Superior temporal gyrus (tissue), 1 donor: ENCODE results near the gene HIGD1C.
"Not testable (repeated sequence)": the region's sequence is repeated elsewhere in the genome, so short reads cannot be mapped to it uniquely, and the experiment has no call there.

Source experiments
- DNase-seq: peaks from one replicate; pipeline ENCODE4 v3.0.0-alpha.2; 2016; ENCODE audit errors: extremely low spot score

HIGD1C gene

GRCh38 chr12:50952510-50952909, at the start of gene HIGD1C:
TSS of gene HIGD1C (plus strand) at chr12:50952544. CDS start at chr12:50953999, 1,455 bp downstream.
- no peak for DNase-seq

GRCh38 chr12:50908479-50908878, 43.9 kb upstream of the HIGD1C start:
- not testable (repeated sequence) for DNase-seq

- not testable (repeated sequence) for DNase-seq
Measured at GRCh38 chr12:50912361-50912760, 40.0 kb upstream of the HIGD1C start.

GRCh38 chr12:50913224-50913623, 39.1 kb upstream of the HIGD1C start:
- no peak for DNase-seq

GRCh38 chr12:50914872-50915484, 37.4 kb upstream of the HIGD1C start:
- no peak for DNase-seq

GRCh38 chr12:50916292-50916691, 36.1 kb upstream of the HIGD1C start:
- no peak for DNase-seq

GRCh38 chr12:50918584-50919316, 33.6 kb upstream of the HIGD1C start:
- no peak for DNase-seq

- DNase-seq = peak; percentile 49
Measured at GRCh38 chr12:50922820-50923219, 29.5 kb upstream of the HIGD1C start.

- DNase-seq = peak; percentile 54
Measured at GRCh38 chr12:50923361-50924130, 28.8 kb upstream of the HIGD1C start.

- no peak for DNase-seq
Measured at GRCh38 chr12:50924131-50924438, 28.3 kb upstream of the HIGD1C start.

GRCh38 chr12:50924439-50925341, 27.7 kb upstream of the HIGD1C start:
- peak; percentile 98 for DNase-seq

GRCh38 chr12:50925342-50925651, 27.0 kb upstream of the HIGD1C start:
- peak; percentile 40 for DNase-seq

- DNase-seq = peak; percentile 28
Measured at GRCh38 chr12:50925920-50926319, 26.4 kb upstream of the HIGD1C start.

GRCh38 chr12:50926415-50926814, 25.9 kb upstream of the HIGD1C start:
- peak; percentile 40 for DNase-seq

- not testable (repeated sequence) for DNase-seq
Measured at GRCh38 chr12:50926932-50927331, 25.4 kb upstream of the HIGD1C start.

GRCh38 chr12:50927356-50927755, 25.0 kb upstream of the HIGD1C start:
- DNase-seq = peak; percentile 15

GRCh38 chr12:50927766-50928224, 24.5 kb upstream of the HIGD1C start:
- no peak for DNase-seq

- DNase-seq = peak; percentile 10
Measured at GRCh38 chr12:50928392-50928791, 24.0 kb upstream of the HIGD1C start.

GRCh38 chr12:50929831-50930230, 22.5 kb upstream of the HIGD1C start:
- DNase-seq = no peak

- DNase-seq = not testable (repeated sequence)
Measured at GRCh38 chr12:50930477-50930876, 21.9 kb upstream of the HIGD1C start.

- DNase-seq = no peak
Measured at GRCh38 chr12:50932787-50933280, 19.5 kb upstream of the HIGD1C start.
